ENCODE data around the gene OXCT2. TPM values are rescaled to one million over a fixed set of nuclear protein-coding genes. Genes with fewer than 3 reads are reported as not detected.

OXCT2 gene
- total and polyA plus RNA-seq, 9 of the 15 experiments (the other 6 are each of a cell fraction or from before 2014, with no cell fraction given) = 0.08 to 0.64 (median 0.22) TPM; not detected in 2

- no peak for TF ChIP-seq THRA (IDR thresholded peaks at IDR 0.05)
- no peak for TF ChIP-seq EZH2 (IDR thresholded peaks at IDR 0.05; ENCODE audit: borderline replicate concordance, low read depth, low read length)
- TF ChIP-seq PYGO2 (tag; IDR thresholded peaks at IDR 0.05) = no peak
- no peak for TF ChIP-seq FOXP1 (CRISPR knock-in tag; IDR thresholded peaks at IDR 0.05)
- peak; percentile 93 for TF ChIP-seq POLR2B (IDR thresholded peaks at IDR 0.05; ENCODE audit: low read depth, partially characterized antibody)
- no peak for TF ChIP-seq MCM5 (IDR thresholded peaks at IDR 0.05; ENCODE audit: low read depth)
- TF ChIP-seq ZBTB17 (CRISPR knock-in tag; IDR thresholded peaks at IDR 0.05) = no peak
- no peak for TF ChIP-seq HBP1 (CRISPR knock-in tag; IDR thresholded peaks at IDR 0.05)
- TF ChIP-seq OTX1 (CRISPR knock-in tag; IDR thresholded peaks at IDR 0.05) = no peak
- TF ChIP-seq ZSCAN29 (IDR thresholded peaks at IDR 0.05) = 0 out of 2 replicates have a peak, but pooled peaks have one; percentile 14
- no peak for TF ChIP-seq ATF2 (CRISPR knock-in tag; IDR thresholded peaks at IDR 0.05)
- 0 out of 2 replicates have a peak, but pooled peaks have one; percentile 36 for TF ChIP-seq ADNP (tag; IDR thresholded peaks at IDR 0.05)
- peak; percentile 36; the same call in 1 of the 2 replicates for TF ChIP-seq RNF2 (IDR thresholded peaks at IDR 0.05)
- peak; percentile 11 for TF ChIP-seq SMAD1 (IDR thresholded peaks at IDR 0.05; ENCODE audit: low read depth, low read length, partially characterized antibody)
- no peak for TF ChIP-seq SIRT6 (IDR thresholded peaks at IDR 0.05; ENCODE audit: low read depth, low read length)
- TF ChIP-seq PKNOX1 (IDR thresholded peaks at IDR 0.05) = no peak
- TF ChIP-seq RBM25 (IDR thresholded peaks at IDR 0.05; ENCODE audit: low read depth, low read length, severe bottlenecking) = no peak
These were observed 32.4 kb downstream of the OXCT2 start, which contains the start of gene PPIE (continued) for GRCh38 chr1:39738622-39739366.

Data from K562 (cell line).